Right atrium auricular region (tissue), 2 donors: ENCODE measurements around the gene THAP3. TPM values are rescaled to one million over a fixed set of nuclear protein-coding genes. Genes with fewer than 3 reads are reported as not detected.
"Not testable (repeated sequence)": the region's sequence is repeated elsewhere in the genome, so short reads cannot be mapped to it uniquely, and the experiment has no call there.

Experiments
- DNase-seq: peaks from one replicate; pipeline ENCODE4 v3.0.0-alpha.2; 2019; ENCODE audit warnings: low spot score
- H3K27ac ChIP-seq, 2 donors: fragments of 200-600 bp; sonication (generic); 1 replicate in 1 of 2; 2 replicates in 1 of 2; pipeline ENCODE4 v1.5.1; 2016 to 2019
- H3K27me3 ChIP-seq, 2 donors: fragments of 200-600 bp; sonication (generic); one replicate each; pipeline versions ENCODE4 v1.5.1 to v1.6.0; 2017 to 2019
- H3K36me3 ChIP-seq: fragments of 200-600 bp; sonication (generic); one replicate; pipeline ENCODE4 v1.5.1; 2016
- H3K4me1 ChIP-seq, 2 donors: fragments of 200-600 bp; sonication (generic); one replicate each; pipeline versions ENCODE4 v1.5.1 to v1.6.0; 2017 to 2019
- H3K4me3 ChIP-seq, 2 donors: fragments of 200-600 bp; sonication (generic); 1 replicate in 1 of 2; 2 replicates in 1 of 2; pipeline ENCODE4 v1.5.1; 2017 to 2019; ENCODE audit warnings: mild to moderate bottlenecking in 1 of 2, moderate library complexity in 1 of 2
- H3K9me3 ChIP-seq, 2 donors: fragments of 200-600 bp; sonication (generic); one replicate each; pipeline ENCODE4 v1.5.1; 2019
- total RNA-seq, 2 donors: library from RNA; depleted of rRNA; stranded (reverse); fragments of >200 nt; gene quantifications; one replicate each; pipeline ENCODE4 v1.1.0, GENCODE V29; 2016
- TF ChIP-seq, protein P1 (sequence below), 2 donors: fragments of 200-600 bp; sonication (generic); IDR thresholded peaks; one replicate each; pipeline ENCODE4 v1.5.1; 2019; ENCODE audit warnings: antibody characterized with exemption in 2 of 2

The THAP3 gene
- total RNA-seq, 2 donors from 2014 or later = 14.6 to 21.4 TPM

- TF ChIP-seq, protein P1, sequence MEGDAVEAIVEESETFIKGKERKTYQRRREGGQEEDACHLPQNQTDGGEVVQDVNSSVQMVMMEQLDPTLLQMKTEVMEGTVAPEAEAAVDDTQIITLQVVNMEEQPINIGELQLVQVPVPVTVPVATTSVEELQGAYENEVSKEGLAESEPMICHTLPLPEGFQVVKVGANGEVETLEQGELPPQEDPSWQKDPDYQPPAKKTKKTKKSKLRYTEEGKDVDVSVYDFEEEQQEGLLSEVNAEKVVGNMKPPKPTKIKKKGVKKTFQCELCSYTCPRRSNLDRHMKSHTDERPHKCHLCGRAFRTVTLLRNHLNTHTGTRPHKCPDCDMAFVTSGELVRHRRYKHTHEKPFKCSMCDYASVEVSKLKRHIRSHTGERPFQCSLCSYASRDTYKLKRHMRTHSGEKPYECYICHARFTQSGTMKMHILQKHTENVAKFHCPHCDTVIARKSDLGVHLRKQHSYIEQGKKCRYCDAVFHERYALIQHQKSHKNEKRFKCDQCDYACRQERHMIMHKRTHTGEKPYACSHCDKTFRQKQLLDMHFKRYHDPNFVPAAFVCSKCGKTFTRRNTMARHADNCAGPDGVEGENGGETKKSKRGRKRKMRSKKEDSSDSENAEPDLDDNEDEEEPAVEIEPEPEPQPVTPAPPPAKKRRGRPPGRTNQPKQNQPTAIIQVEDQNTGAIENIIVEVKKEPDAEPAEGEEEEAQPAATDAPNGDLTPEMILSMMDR (IDR thresholded peaks at IDR 0.05) = no peak
- H3K4me3 ChIP-seq = no peak overlapping the region
- no peaks in the 10 kb centered on the region for H3K4me1 ChIP-seq
- H3K9me3 ChIP-seq = no peaks in the 10 kb centered on the region
- peak overlapping the region; percentile 5 to 28 for H3K27ac ChIP-seq
- DNase-seq = no peak
- peaks cover 82% of the 10 kb centered on the region for H3K36me3 ChIP-seq
- H3K27me3 ChIP-seq = no peaks in the 10 kb centered on the region
Observed at GRCh38 chr1:6637770-6638169, 13.1 kb downstream of the THAP3 start.

DNA sequence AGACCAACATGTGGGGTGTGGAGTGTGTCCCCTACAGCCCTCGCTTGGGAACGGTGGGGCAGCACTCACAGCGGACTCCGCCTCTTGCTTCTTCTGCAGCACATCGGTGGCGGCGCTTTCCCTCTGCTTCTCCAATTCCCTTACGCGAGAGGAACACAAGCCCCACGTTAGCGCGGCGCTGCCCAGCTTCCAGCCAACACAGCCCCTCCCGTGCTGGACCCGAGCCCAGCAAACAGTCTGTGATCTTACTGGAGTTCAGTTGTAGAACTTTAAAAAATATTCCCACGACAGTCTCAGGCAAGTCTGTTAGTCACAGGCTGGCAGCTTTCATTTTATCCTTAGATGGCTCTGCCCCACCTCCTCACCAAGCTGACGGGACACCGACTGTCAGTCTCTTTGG is 13.6 kb downstream of the THAP3 start:
- DNase-seq = peak; percentile 94
- Histone ChIP-seq H3K27ac (peak overlapping the region; percentile 28 to 58), H3K27me3 (no peaks in the 10 kb centered on the region), H3K4me3 (no peak overlapping the region), H3K4me1 (no peaks in the 10 kb centered on the region), H3K36me3 (peaks cover 80% of the 10 kb centered on the region), H3K9me3 (no peaks in the 10 kb centered on the region)
- TF ChIP-seq, protein P1 (IDR thresholded peaks at IDR 0.05) = no peak

- not testable (repeated sequence) for H3K27ac ChIP-seq
Observed at GRCh38 chr1:6640867-6641266, 16.2 kb downstream of the THAP3 start.

GRCh38 chr1:6645018-6645417 is 20.4 kb downstream of the THAP3 start:
- Histone ChIP-seq H3K4me3 (no peak overlapping the region), H3K4me1 (no peaks in the 10 kb centered on the region), H3K9me3 (no peaks in the 10 kb centered on the region), H3K36me3 (peaks cover 44% of the 10 kb centered on the region), H3K27ac (no peak overlapping the region), H3K27me3 (no peaks in the 10 kb centered on the region)
- TF ChIP-seq, protein P1 (IDR thresholded peaks at IDR 0.05) = no peak
- DNase-seq = no peak

More at GRCh38 chr1:6640867-6641266, 16.2 kb downstream of the THAP3 start:
- not testable (repeated sequence) for H3K27me3 ChIP-seq, H3K4me1 ChIP-seq, DNase-seq, H3K9me3 ChIP-seq, H3K4me3 ChIP-seq
- H3K36me3 ChIP-seq = peaks cover 75% of the 10 kb centered on the region

GRCh38 chr1:6646499-6647148 is 22.0 kb downstream of the THAP3 start:
- no peak for DNase-seq
- no peak overlapping the region for H3K27ac ChIP-seq
- no peak overlapping the region for H3K4me3 ChIP-seq
- no peaks in the 10 kb centered on the region for H3K27me3 ChIP-seq
- peaks cover 35% of the 10 kb centered on the region for H3K36me3 ChIP-seq
- no peaks in the 10 kb centered on the region for H3K9me3 ChIP-seq
- TF ChIP-seq, protein P1 (IDR thresholded peaks at IDR 0.05) = peak; percentile 53 to 70
- no peaks in the 10 kb centered on the region for H3K4me1 ChIP-seq

DNA sequence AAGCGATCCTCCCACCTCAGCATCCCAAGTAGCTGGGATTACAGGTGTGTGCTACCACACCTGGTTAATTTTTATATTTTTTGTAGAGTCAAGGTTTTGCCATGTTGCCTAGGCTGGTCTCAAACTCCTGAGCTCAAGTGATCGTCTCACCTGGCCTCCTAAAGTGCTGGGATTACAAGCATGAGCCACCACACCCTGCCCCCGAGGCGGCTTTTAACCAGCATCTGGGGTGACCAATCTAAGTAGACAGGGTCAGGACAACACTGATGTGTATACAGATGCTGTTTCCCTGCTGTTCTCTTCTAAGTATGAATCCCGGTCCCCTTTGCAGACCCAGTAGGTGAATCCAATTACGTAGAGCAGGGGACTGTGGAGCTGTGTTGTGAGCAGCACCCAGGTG is 23.9 kb downstream of the THAP3 start:
- TF ChIP-seq, protein P1 (IDR thresholded peaks at IDR 0.05) = no peak
- Histone ChIP-seq H3K27me3 (no peaks in the 10 kb centered on the region), H3K9me3 (no peaks in the 10 kb centered on the region), H3K4me3 (no peak overlapping the region), H3K4me1 (no peaks in the 10 kb centered on the region), H3K36me3 (peaks cover 44% of the 10 kb centered on the region), H3K27ac (no peak overlapping the region)
- DNase-seq = no peak
